Right lobe of liver (tissue), 4 donors: ENCODE measurements around the gene TESPA1.

ENCODE experiments used
- POLR2A ChIP-seq: fragments of 450-650 bp; IDR thresholded peaks from one replicate; pipeline ENCODE4 v1.6.1; 2017; ENCODE audit warnings: antibody characterized with exemption, mild to moderate bottlenecking
- TF ChIP-seq, protein P1 (sequence below), 4 donors: fragments of 200-600 bp in 3 of 4; fragments of 450-650 bp in 1 of 4; IDR thresholded peaks; one replicate each; pipeline versions ENCODE4 v1.5.1 to v1.8.0; 2016 to 2022; ENCODE audit warnings: antibody characterized with exemption in 4 of 4, mild to moderate bottlenecking in 2 of 4
- donor health status: DM: no; HTN: no; CAD: no.
- donor health status: DM: no; HTN: no; CAD: no.
- donor health status: DM: no; HTN: yes; CAD: no.

DNA sequence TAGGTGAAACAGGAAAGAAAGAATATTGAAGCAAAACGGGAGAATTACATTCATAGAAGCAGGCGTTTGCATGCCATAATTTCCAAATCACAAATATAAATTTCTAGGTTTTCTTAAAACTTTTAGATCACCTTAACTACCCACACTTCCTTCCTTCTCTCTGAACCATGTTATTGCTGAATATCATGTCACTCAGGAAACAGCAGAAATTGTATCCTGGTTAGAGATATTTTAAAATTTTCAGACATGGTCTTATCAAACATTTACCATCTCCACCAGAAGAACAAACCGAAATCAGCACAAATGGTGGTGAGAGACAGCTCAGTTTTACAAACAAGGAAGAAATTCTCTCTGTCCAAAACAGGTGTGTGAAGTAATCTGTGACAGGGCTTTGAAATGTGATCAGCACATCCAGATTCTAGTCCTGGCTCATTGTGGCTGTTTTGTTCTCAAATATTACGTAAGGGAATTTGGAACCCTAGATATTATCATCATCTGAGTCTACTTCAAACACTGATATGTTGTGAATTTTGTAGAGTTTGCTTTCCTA lies 16.3 kb downstream of the TESPA1 start:
- TF ChIP-seq, protein P1, sequence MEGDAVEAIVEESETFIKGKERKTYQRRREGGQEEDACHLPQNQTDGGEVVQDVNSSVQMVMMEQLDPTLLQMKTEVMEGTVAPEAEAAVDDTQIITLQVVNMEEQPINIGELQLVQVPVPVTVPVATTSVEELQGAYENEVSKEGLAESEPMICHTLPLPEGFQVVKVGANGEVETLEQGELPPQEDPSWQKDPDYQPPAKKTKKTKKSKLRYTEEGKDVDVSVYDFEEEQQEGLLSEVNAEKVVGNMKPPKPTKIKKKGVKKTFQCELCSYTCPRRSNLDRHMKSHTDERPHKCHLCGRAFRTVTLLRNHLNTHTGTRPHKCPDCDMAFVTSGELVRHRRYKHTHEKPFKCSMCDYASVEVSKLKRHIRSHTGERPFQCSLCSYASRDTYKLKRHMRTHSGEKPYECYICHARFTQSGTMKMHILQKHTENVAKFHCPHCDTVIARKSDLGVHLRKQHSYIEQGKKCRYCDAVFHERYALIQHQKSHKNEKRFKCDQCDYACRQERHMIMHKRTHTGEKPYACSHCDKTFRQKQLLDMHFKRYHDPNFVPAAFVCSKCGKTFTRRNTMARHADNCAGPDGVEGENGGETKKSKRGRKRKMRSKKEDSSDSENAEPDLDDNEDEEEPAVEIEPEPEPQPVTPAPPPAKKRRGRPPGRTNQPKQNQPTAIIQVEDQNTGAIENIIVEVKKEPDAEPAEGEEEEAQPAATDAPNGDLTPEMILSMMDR (IDR thresholded peaks at IDR 0.05): no peak
- no peak for TF ChIP-seq POLR2A
